ENCODE results near the gene ZNF502.
"Not testable (repeated sequence)": the region's sequence is repeated elsewhere in the genome, so short reads cannot be mapped to it uniquely, and the experiment has no call there.

ZNF502 gene

DNA sequence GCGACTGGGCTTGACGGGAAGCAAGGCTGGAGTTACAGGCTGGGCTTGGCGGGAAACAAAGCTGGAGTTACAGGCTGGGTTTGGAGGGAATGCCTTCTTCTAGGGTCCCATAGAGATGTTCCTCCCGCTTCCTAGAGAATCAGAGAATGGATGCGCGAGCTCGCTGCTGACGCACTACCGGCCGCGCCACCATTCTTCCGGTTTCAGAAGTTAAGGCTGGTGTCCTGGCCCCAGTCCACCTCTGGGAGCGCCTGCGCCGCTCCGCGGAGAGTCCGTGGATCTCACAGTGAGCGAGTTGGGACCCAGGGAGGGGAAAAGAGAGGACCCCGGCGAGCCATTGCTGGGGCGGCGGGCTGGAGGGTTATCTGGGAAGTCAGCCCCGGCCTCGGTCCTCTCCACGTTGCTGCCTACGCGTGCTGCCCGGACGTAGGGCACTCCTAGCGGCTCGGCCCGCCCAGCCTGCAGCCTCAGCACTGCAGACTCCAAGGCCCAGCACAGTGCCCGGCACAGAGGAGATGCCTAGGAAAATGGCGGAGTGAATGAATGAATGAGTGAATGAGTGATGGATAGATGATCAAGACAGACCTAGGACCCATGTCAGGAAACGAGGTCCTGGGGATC, at the start of gene ZNF502:
ZNF502 (plus strand) TSS at position 206 of the 621 bp plus-strand sequence. CDS start 7,602 bp downstream, outside the sequence.
- peak; percentile 49 for DNase-seq

DNA sequence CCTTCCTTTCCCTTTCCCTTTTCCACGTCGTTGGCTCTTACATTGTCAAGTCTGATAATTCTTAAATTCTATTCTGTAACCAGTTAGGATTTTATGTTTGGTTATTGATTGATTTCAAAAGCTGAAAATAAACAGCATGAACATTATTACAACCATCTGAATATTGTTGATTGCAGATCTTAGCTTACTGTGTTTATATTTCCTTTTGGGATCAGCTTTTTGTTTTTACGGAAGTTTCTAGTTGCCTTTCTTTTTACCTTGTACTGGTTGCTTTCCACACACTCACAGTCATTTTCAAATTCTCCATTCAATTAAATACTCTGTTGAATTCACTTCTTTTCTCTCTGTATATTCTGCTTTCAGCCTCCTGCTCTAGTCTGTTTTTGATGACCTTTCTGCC, 47.3 kb upstream of the ZNF502 start:
- no peak for DNase-seq

DNA sequence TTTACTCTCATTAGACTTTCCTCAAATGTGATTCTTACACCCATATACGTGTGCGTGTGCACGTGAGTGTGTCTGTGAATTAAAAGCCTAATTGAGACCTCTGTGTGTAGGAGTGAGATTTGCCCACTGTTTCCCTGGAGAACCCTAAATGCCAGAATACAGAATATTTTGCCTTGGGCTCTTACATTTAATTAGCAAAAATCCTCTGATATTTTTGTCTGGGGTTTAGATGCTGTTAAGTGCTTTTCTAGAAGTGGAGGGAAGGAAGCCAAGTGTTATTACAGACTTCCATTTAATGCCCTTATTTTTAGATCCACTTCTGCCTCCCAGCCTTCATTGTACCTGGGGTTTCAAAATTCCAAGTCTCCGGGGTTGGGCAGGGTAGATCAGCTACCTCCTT, 46.1 kb upstream of the ZNF502 start:
- no peak for DNase-seq

DNA sequence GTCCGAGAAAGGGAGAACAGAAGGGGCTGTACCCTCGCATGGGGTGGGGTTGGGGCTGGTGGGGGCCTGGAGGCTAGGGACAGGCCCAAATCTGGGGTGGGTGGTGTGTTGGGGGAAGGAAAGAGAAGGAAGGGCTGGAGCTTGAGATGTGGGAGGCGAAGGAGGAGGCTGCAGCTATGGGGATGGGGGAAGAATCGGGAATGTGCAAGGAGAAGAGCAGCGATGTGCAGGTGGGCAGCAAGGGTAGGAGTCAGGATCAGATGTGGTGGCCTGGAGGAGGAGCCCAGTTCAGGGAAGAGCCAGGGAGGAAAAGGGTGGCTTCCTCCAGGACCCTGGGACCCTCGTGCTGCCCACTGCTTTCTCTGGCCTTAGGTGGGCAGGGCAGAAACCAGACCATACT, 42.7 kb upstream of the ZNF502 start:
- no peak for DNase-seq

DNA sequence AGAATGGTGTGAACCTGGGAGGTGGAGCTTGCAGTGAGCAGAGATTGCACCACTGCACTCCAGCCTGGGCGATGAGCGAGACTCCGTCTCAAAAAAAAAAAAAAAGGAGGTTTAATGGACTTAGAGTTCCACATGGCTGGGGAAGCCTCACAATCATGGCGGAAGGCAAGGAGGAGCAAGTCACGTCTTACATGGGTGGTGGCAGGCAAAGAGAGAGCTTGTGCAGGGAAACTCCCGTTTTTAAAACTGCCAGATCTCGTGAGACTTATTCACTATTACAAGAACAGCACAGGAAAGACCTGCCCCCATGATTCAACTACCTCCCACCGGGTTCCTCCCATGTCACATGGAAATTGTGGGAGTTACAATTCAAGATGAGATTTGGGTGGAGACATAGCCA, 39.0 kb upstream of the ZNF502 start:
- not testable (repeated sequence) for DNase-seq

DNA sequence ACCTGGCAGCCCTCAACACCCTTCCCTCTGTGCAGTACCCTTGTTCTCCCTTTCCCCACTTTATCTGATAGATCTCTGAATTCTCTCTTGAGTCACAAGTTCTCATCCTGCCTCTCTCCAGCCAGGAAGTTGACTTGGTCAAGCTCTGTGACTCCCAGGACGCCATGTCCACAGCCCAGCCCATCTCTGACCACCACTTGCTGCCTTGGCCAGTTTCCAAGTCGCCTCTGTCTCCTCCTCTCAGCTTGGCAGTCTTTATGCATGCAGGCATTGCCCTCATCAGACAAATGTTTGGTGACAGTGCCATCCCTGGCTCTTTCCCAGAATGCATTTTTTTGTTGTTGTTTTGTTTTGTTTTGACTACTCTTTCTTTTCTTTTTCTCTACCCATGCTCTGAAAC, 38.2 kb upstream of the ZNF502 start:
- DNase-seq: no peak

DNA sequence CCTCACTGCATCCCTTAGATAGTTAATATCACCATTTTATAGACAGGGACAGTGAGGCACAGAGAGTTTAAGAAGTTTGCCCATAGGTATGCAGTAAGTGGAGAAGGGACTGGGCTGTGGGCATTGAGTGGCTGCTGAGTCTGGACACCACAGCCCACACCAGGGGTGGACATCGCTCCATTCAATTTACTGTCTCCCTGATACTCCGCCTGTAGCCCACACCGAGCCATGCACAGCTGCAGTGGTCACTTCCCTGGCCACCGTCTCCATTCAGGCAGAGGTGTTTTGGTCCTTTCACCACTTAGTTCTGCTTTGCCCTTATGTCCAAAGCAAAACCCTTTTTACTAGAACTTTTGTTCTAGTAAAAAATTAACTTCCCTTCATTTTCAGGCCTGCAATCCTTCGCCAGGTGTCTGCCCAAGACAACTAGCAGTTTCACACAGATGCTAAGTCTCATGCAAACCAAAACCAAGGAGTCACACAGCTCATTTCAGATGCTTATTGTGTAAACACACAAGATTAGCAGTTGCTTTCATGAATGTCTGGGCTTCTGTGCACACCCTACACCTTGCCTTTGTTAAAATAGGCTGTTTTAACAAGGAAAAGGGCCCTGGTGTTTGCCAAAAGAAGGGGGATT, 33.9 kb upstream of the ZNF502 start:
- DNase-seq: no peak

DNA sequence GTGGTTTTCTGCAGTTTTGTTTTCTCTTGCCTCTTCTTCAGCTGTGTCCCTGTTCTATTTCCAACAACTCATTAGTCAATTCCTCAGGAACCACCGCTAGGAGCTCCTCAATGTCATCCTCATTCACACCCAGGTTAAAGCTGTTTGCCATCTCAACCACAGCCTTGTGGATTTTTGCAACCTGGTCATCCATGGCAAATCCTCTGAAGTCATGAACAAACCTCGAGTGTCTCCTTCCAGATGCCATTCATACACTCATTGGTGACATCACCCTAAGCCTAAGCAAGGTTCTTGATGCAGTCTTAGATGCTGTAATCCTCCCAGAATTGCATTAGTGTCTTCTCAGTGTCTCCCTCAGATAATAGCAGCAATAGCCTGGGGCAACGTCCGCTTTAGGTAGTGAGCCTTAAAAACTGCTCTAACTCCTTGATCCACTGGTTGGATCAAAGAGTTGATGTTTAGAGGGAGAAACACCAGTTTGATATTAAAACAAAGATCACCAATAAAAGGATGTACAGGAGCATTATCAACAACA, 31.5 kb upstream of the ZNF502 start:
- DNase-seq: no peak

DNA sequence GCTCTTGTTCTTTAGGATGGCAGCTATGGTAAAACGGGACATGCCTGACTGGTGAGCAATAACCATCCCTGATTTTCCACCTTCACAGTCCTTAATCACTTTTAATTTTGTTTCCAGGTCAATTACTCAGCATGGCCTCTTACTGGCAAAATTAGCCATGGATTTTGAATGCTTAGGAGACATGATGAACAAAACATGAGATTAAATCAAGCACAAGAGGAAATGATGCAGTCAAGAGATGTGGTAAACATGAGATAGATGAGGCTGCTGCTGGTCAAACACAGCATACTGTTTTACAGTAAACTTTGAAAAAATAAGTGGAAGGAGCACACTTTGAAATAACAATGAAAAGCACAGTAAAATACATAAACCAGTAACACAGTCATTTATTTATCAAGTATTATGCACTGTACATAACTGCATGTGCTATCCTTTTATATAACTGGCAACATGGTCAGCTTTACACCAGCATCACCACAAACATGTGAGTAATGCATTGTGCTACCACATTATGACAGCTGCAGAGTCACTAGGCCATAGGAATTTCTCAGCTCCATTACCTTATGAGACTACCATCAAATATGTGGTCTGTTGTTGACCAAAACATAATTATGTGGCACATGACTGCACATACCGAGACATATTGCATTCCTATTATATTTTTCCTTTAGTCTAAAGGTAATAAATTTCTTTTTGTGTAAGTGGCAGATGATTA, 30.1 kb upstream of the ZNF502 start:
- DNase-seq: no peak

DNA sequence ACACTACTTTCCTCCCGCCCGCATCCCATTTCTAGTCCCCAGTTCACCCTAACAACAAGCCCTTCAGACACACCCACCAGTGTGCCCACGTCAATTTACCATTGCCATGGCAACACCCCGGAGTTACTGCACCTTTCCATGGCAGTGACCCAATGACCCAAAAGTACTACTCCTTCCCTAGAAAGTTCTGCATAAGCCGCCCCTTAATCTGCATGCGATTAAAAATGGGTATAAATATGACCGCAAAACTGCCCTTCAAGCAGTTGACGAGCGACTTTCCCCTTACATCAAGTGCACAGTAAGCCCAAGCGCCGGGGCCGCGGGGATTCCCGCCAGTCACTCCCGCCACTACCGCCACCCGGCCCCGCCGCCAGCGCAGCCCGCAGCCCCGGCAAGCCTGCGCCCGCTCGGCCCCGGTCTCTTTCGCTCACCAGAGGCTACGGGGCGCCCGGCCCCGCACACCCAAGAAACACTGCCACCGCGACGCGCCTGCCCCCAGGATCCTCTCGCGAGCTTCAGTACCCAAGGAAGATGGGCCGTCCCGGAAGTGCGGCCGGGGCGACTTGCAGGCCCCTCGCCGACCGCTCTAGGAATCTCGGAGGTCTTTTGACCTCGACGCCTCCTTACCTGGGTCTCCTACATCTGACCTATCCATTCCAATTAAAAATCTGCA, 27.2 kb upstream of the ZNF502 start:
- peak; percentile 13 for DNase-seq

DNA sequence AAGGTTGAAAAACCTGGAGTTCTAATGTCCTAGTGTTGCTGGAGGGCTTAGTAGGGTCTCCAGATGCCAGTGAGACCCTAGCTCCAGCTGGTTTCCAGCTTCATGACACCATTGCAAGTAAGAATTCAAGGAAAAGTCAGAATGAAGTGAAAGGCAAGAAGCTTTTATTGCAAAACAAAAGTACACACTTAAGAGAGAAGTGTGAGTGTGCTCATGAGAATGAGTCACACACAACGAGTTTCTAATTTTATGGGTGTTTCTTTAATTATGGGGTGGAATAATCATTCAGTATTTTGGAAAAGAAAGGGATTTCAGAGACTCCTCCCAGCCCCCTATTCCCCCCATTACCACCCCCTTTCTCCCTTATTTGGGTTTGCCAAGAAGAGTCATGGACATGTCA, 24.6 kb upstream of the ZNF502 start:
- DNase-seq: no peak

DNA sequence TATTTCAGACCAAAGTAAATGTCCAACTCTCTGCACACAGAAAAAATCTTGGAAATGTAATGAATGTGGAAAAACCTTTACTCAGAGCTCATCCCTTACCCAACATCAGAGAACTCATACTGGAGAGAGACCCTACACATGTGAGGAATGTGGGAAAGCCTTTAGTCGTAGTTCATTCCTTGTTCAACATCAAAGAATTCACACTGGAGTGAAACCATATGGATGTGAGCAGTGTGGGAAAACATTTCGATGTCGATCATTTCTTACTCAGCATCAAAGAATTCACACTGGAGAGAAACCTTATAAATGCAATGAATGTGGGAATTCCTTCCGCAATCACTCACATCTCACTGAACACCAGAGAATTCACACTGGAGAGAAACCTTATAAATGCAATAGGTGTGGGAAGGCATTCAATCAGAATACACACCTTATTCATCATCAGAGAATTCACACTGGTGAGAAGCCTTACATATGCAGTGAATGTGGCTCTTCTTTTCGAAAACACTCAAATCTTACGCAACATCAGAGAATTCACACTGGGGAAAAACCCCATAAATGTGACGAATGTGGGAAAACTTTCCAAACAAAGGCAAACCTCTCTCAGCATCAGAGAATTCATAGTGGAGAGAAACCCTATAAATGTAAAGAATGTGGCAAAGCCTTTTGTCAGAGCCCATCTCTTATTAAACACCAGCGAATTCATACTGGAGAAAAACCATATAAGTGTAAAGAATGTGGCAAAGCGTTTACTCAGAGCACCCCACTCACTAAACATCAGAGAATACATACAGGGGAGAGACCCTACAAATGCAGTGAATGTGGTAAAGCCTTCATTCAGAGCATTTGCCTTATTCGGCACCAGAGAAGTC, 9.0 kb downstream of the ZNF502 start:
- DNase-seq: no peak

DNA sequence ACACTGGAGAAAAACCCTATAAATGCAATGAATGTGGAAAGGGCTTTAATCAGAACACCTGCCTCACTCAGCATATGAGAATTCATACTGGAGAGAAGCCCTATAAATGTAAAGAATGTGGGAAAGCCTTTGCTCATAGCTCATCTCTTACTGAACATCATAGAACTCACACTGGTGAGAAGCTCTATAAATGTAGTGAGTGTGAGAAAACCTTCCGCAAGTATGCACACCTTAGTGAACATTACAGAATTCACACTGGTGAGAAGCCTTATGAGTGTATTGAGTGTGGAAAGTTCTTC, 9.6 kb downstream of the ZNF502 start:
- DNase-seq: no peak

DNA sequence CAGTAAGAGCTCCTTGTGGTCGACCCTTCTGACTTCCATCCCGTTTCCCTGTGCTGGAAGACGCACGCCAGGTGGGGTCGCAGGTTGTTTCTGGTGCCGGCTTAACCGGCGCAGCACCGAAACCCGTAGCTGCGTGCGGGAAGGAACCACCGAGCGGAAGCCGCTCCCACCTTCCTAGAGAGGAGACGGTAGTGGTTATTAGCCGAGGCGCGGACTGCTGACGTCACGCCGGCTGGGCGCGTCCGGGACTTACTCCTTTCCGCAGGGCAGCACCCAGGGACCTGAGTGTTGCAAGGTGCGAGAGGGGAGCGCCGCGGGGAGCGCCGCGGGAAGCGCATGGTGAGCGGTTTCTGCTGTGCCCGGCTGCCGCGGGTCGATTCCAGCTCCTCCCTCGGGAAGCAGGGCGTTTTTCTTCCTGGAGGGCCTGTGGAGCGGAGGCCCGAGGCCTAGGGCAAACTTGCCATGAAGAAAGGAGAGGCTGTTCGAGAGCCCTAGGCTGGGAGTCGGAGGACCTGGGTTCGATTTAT, 17.0 kb downstream of the ZNF502 start, which contains the start of gene ZNF501:
ZNF501 (plus strand) TSS at position 252 of the 527 bp plus-strand sequence. CDS start 4,787 bp downstream, outside the sequence.
- DNase-seq: peak; percentile 14

DNA sequence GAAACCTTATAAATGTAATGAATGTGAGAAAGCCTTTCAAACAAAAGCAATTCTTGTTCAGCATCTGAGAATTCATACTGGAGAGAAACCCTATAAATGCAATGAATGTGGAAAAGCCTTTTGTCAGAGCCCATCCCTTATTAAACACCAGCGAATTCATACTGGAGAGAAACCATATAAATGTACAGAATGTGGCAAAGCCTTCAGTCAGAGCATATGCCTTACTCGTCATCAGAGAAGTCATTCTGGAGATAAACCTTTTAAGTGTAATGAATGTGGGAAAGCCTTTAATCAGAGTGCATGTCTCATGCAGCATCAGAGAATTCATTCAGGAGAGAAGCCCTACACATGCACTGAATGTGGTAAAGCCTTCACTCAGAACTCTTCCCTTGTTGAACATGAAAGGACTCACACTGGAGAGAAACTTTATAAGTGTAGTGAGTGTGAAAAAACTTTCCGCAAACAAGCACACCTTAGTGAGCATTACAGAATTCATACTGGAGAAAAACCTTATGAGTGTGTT, 22.2 kb downstream of the ZNF502 start:
- no peak for DNase-seq

DNA sequence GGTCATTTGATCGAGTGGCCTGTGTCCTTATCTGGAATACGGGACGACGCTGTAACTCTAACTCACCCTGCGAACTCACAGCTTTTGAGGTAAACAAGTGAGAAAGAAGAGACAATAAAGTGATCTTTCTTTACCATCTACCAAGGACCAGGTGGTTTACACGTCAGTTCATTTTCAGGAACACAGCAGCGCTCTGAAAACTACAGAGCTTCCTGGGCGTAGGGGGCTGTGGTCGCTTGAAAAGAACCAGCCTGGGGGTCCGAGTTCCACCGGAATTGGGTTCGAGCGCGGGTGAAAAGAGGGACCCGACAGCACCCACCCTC, 48.6 kb downstream of the ZNF502 start:
- DNase-seq: no peak

DNA sequence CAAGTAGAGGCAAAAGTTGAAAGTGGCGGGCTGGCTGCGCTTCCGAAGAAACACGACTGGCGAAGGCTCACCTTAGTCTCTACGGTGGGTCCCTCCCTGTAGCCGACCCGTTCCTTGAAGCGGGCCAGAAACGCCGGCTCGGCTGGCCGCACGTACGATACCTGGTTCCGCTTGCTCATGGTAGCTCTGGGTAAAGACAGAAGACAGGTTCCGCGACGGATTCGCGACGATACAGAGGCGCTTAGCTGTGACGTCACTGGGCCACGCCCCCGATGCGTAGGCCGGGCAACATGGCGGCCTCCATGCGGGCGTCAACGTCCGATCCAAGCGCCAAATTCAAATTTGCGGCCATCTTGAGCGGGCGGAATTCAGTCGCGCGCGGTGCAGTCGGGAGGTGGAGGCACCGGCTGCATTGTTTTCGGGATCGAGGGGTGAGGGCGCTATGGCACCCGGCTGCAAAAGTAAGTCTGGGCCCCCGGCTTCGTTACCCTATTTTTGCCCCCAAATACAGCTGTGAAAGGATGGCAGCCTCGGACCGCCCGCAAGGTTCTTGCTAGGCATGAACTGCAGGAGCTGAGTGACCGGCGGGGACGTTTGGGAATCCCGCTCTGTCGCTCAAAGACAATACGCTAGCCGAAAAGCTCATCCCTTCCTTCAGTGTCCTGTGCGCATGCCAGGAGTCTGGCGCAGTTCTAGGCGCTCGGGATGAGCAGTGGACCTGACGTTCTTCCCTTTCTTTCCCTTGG, 49.1 kb downstream of the ZNF502 start, which contains the start of the genes KIAA1143 and KIF15:
KIAA1143 (minus strand) TSS at position 196 of the 746 bp plus-strand sequence; CDS start at position 179, 17 bp downstream.
KIF15 (plus strand) TSS at position 371 of the 746 bp plus-strand sequence; CDS start at position 443, 72 bp downstream.
- DNase-seq: peak; percentile 86

DNA sequence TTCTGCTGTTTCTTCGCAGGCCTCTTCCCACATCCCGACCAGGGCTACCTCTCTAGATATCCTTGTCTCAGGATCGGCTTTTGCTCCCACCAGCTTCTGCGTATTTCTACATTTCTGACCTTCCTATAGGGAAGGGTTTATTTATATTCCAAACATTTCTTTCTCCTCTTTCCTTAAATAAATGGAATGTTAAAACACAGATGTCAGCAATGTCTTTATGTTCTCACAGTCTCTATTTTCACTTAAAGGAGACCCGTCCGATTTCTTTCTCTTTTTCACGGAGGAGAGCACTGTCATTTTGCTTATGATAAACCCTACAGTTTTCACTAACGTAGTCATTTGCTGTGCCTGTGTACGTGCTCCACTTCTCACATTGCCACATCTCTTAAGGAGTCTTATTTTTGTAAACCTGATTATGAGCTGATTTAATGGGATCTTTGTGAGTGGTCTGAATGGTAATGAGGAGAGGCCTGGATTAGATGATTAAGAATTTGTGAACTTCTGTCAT, 49.8 kb downstream of the ZNF502 start:
- DNase-seq: no peak

DNA sequence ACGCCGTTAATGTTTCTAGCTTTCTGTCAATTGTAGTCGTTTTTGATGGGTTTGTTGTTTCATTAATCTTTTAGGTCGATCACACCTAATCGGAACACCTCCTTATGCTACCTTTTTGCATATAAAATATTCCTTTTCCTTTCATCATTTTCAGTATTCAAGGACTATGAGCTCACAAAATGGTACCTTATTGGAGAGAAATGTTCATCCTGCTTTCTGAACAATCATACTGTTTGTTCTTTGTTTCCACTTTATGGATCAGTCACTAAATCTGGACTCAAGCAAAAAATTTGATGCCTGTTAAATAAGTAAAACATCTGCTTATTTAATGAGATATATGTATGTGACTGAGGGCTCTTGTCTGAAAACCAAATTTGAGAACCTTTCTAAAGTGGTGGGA, 50.2 kb downstream of the ZNF502 start:
- DNase-seq: no peak

DNA sequence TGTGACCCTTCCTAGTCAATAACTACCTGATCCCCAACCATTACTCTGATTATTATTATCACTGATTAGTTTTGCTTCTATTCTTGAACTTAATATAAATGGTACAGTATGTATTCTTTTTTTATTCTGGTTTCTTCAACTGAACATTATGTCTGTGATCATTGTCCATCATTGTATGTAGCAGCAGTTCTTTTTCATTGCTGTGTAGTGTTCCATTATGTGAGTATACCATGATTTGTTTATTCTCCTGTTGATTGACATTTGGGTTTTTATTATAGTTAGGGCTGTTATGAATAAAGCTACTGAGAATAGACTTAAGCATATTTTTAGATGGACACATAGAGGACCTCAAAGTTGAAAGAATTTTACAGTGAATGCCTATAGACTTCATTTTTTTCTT, 51.8 kb downstream of the ZNF502 start:
- DNase-seq: no peak
